IMR-90 (cell line): ENCODE data around the gene L3HYPDH. TPM values are rescaled to one million over a fixed set of nuclear protein-coding genes. Genes with fewer than 3 reads are reported as not detected.

Experiments used
- ATAC-seq: fragments of 200-7000 bp; cut with Tn5 transposase; 2 replicates; pipeline ENCODE4 v1.9.1; 2020; ENCODE audit warnings: low read depth, mild to moderate bottlenecking, moderate library complexity
- BruUV-seq: library from RNA; stranded (reverse); fragments of 400-500 nt; replicated peaks from 2 replicates; lab custom pipeline; 2021; lab: Mats Ljungman, UMichigan
- CTCF ChIA-PET: fragments of 300-600 bp; formaldehyde crosslinking; extraction: SDS; loops from one replicate; lab custom pipeline; 2021; ENCODE audit warnings: antibody characterized with exemption; lab: Yijun Ruan, JAX
- POLR2A ChIA-PET: fragments of 300-600 bp; sonication (Branson Sonifier 250); formaldehyde crosslinking; loops from one replicate; lab custom pipeline; 2022; ENCODE audit warnings: antibody characterized with exemption; ENCODE audit not compliant: unreplicated experiment; lab: Charles Lee
- DNase-seq: peaks from one replicate; pipeline ENCODE4 v3.0.0; 2013
- H2AFZ ChIP-seq: replicated peaks from 2 replicates; pipeline ENCODE3; 2013; ENCODE audit warnings: low read length, mild to moderate bottlenecking; ENCODE audit not compliant: poor library complexity
- H2AK5ac ChIP-seq: 2 replicates; pipeline ENCODE4 v1.6.1; 2013; ENCODE audit warnings: low read depth, low read length, inconsistent platforms
- H2AK9ac ChIP-seq: replicated peaks from 2 replicates; pipeline ENCODE3; 2013; ENCODE audit warnings: mild to moderate bottlenecking, low read depth, low read length, moderate library complexity; ENCODE audit not compliant: poor library complexity
- H2BK120ac ChIP-seq: 2 replicates; pipeline ENCODE4 v1.6.1; 2013; ENCODE audit warnings: low read depth, low read length, inconsistent platforms
- H2BK15ac ChIP-seq: 3 replicates; pipeline ENCODE4 v1.6.1; 2013; ENCODE audit warnings: low read depth, low read length, inconsistent platforms
- H2BK20ac ChIP-seq: 2 replicates; pipeline ENCODE4 v1.6.1; 2013; ENCODE audit warnings: low read depth, mild to moderate bottlenecking, inconsistent platforms, low read length, moderate library complexity
- H2BK5ac ChIP-seq: 2 replicates; pipeline ENCODE4 v1.6.1; 2013; ENCODE audit warnings: mild to moderate bottlenecking, low read depth, low read length, inconsistent platforms; ENCODE audit not compliant: poor library complexity, severe bottlenecking
- H3K14ac ChIP-seq: replicated peaks from 2 replicates; pipeline ENCODE4 v1.6.1; 2013; ENCODE audit warnings: low read depth, low read length, inconsistent platforms
- H3K18ac ChIP-seq: 2 replicates; pipeline ENCODE4 v1.6.1; 2013; ENCODE audit warnings: low read depth, low read length, control low read depth
- H3K23ac ChIP-seq: 2 replicates; pipeline ENCODE4 v1.6.1; 2013; ENCODE audit warnings: low read depth, low read length, inconsistent platforms
- H3K27ac ChIP-seq: 2 replicates; pipeline ENCODE4 v1.5.1; 2013; ENCODE audit warnings: mild to moderate bottlenecking, control low read depth, low read length; ENCODE audit not compliant: insufficient read depth
- H3K27me3 ChIP-seq: 2 replicates; pipeline ENCODE4 v1.6.1; 2013; ENCODE audit warnings: low read length; ENCODE audit not compliant: control insufficient read depth, insufficient read depth
- H3K36me3 ChIP-seq: 2 replicates; pipeline ENCODE4 v1.6.1; 2013; ENCODE audit warnings: low read length, mixed read lengths; ENCODE audit not compliant: control insufficient read depth, insufficient read depth
- H3K4ac ChIP-seq: 2 replicates; pipeline ENCODE4 v1.6.1; 2013; ENCODE audit warnings: low read depth, low read length, inconsistent platforms
- H3K4me1 ChIP-seq: 2 replicates; pipeline ENCODE4 v1.6.1; 2013; ENCODE audit warnings: low read length, mixed read lengths; ENCODE audit not compliant: control insufficient read depth, insufficient read depth
- H3K4me2 ChIP-seq: 2 replicates; pipeline ENCODE4 v1.6.1; 2013; ENCODE audit warnings: low read depth, mild to moderate bottlenecking, control low read depth, low read length, moderate library complexity
- H3K4me3 ChIP-seq: 2 replicates; pipeline ENCODE4 v1.5.1; 2013; ENCODE audit warnings: low read depth, mild to moderate bottlenecking, control low read depth, low read length, moderate library complexity; ENCODE audit not compliant: insufficient read depth
- H3K56ac ChIP-seq: 2 replicates; pipeline ENCODE4 v1.6.1; 2013; ENCODE audit warnings: low read length, inconsistent platforms; ENCODE audit not compliant: insufficient read depth; ENCODE audit errors: extremely low read depth
- H3K79me1 ChIP-seq, 2 experiments: 2 replicates each; pipeline ENCODE4 v1.6.1; 2013; ENCODE audit warnings: low read length in 2 of 2, inconsistent platforms in 1 of 2, low read depth in 1 of 2
- H3K9ac ChIP-seq: 2 replicates; pipeline ENCODE4 v1.6.1; 2013; ENCODE audit warnings: low read depth, low read length, control low read depth
- H3K9me1 ChIP-seq: 2 replicates; pipeline ENCODE4 v1.6.1; 2013; ENCODE audit warnings: low read length, inconsistent platforms; ENCODE audit not compliant: insufficient read depth
- H3K9me3 ChIP-seq: 2 replicates; pipeline ENCODE4 v1.6.1; 2013; ENCODE audit warnings: low read length; ENCODE audit not compliant: control insufficient read depth, insufficient read depth
- H4K20me1 ChIP-seq: 2 replicates; pipeline ENCODE4 v1.6.1; 2013; ENCODE audit warnings: low read length, inconsistent platforms; ENCODE audit not compliant: insufficient read depth
- H4K5ac ChIP-seq: 2 replicates; pipeline ENCODE4 v1.6.1; 2013; ENCODE audit warnings: mild to moderate bottlenecking, low read depth, low read length, control low read depth
- H4K8ac ChIP-seq, 2 experiments: 2 replicates each; pipeline ENCODE4 v1.6.1; 2013; ENCODE audit warnings: low read depth in 2 of 2, low read length in 2 of 2, control low read depth in 1 of 2, inconsistent platforms in 1 of 2
- H4K91ac ChIP-seq: 2 replicates; pipeline ENCODE4 v1.6.1; 2013; ENCODE audit warnings: low read depth, low read length, inconsistent platforms; ENCODE audit not compliant: insufficient read depth
- BHLHE40 ChIP-seq: fragments of 150-350 bp; IDR thresholded peaks from 2 replicates; pipeline ENCODE4 v1.6.1; 2016; ENCODE audit warnings: mild to moderate bottlenecking, low read depth, low read length
- CHD1 ChIP-seq: IDR thresholded peaks from 2 replicates; pipeline ENCODE4 v1.6.1; 2012; ENCODE audit warnings: low read depth, low read length, improper control_type of control experiment
- MAFK ChIP-seq: IDR thresholded peaks from 2 replicates; pipeline ENCODE4 v1.6.1; 2012; ENCODE audit warnings: low read depth, low read length, improper control_type of control experiment
- MXI1 ChIP-seq: IDR thresholded peaks from 2 replicates; pipeline ENCODE4 v1.6.1; 2012; ENCODE audit warnings: low read depth, mild to moderate bottlenecking, low read length, moderate library complexity, borderline replicate concordance
- RAD21 ChIP-seq: IDR thresholded peaks from 2 replicates; pipeline ENCODE4 v1.6.1; 2012; ENCODE audit warnings: low read length, improper control_type of control experiment
- RCOR1 ChIP-seq: IDR thresholded peaks from 2 replicates; pipeline ENCODE4 v1.6.1; 2012; ENCODE audit warnings: mild to moderate bottlenecking, low read length, improper control_type of control experiment; ENCODE audit not compliant: insufficient replicate concordance
- RFX5 ChIP-seq: IDR thresholded peaks from 2 replicates; pipeline ENCODE4 v1.8.0; 2012; ENCODE audit warnings: low read depth, mild to moderate bottlenecking, low read length, moderate library complexity
- WGBS, 2 experiments: methylation state at CpG; one replicate each; pipeline versions ENCODE4 v1.1.5 to v1.1.7; 2013; ENCODE audit warnings: missing lambda C conversion rate in 2 of 2; ENCODE audit not compliant: insufficient read length in 1 of 2; ENCODE audit errors: extremely low coverage in 2 of 2; 5-methylcytosine and 5-hydroxymethylcytosine counted together
- dilution Hi-C: fragments of 300-500 bp; cut with HindIII; formaldehyde crosslinking; loops from one replicate; pipeline ENCODE4 v1.14.3; 2018; ENCODE audit warnings: low sequenced_read_pairs; ENCODE audit not compliant: unreplicated experiment
- in situ Hi-C: fragments of 300-500 bp; cut with MboI; formaldehyde crosslinking; loops from 3 replicates; pipeline ENCODE4 v1.14.3; 2019; ENCODE audit warnings: low sequenced_read_pairs, inconsistent platforms, mixed read lengths
- intact Hi-C: fragments of 100-400 bp; cut with micrococcal nuclease; formaldehyde crosslinking; loops from 2 replicates; pipeline ENCODE4 v1.10.0; 2022
- polyA plus RNA-seq, 3 experiments: library from polyadenylated mRNA; depleted of rRNA; stranded (reverse); fragments of >200 nt; gene quantifications; 2 replicates each; pipeline ENCODE4 v1.2.3, GENCODE V29; 2012; ENCODE audit warnings: low replicate concordance in 1 of 3
- total RNA-seq: library from RNA; depleted of rRNA; stranded (reverse); fragments of >200 nt; gene quantifications from 2 replicates; pipeline ENCODE4 v1.2.3, GENCODE V29; 2012
- TF ChIP-seq, protein P1 (sequence below): conservative IDR thresholded peaks from 2 replicates; pipeline ENCODE4 v1.5.1; 2012; ENCODE audit warnings: mild to moderate bottlenecking, low read depth, low read length, improper control_type of control experiment

The L3HYPDH gene
- total and polyA plus RNA-seq, 2 of the 4 experiments (the other 2 are of a cell fraction): 40.9 to 49.1 TPM

DNA sequence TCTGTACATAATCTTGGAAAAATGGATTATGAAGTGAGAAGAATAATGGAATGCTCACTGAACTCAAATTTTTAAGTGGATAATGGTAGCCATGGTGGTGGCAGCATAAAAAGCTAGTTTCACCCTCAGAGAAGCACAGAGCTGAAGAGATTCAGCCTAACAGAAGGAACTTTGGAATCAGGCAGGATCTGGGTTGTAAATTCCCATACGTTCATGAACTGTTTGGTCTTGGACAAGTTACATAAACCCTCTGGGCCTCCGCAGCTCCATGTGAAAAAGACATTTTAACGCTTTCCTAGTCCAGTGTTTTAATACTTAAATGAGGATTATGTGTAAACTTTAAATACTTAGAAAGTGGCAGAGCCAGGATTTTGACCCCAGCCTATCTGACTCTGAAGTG is 26.8 kb upstream of the L3HYPDH start:
- Histone ChIP-seq H3K9ac (no peak overlapping the region), H4K91ac (no peak overlapping the region), H3K4me3 (no peak overlapping the region), H3K23ac (no peak overlapping the region), H3K9me1 (0 out of 2 replicates have a peak, but pooled peaks cover 2% of the 10 kb centered on the region), H3K79me1 (no peaks in the 10 kb centered on the region), H2BK5ac (no peak overlapping the region), H4K5ac (no peak overlapping the region), H2AK9ac (no peak overlapping the region), H4K20me1 (no peaks in the 10 kb centered on the region), H2AFZ (no peak overlapping the region), H3K27ac (no peak overlapping the region), H3K4ac (no peak overlapping the region), H2BK15ac (no peak overlapping the region), H3K4me2 (no peak overlapping the region), H2AK5ac (no peak overlapping the region), H2BK120ac (no peak overlapping the region), H3K56ac (no peak overlapping the region), H3K14ac (no peak overlapping the region), H3K9me3 (no peaks in the 10 kb centered on the region), H2BK20ac (no peak overlapping the region), H3K27me3 (no peaks in the 10 kb centered on the region), H3K36me3 (no peaks in the 10 kb centered on the region), H3K18ac (no peak overlapping the region), H3K4me1 (no peaks in the 10 kb centered on the region), H4K8ac (no peak overlapping the region)
- POLR2A ChIA-PET: no interaction called here
- ATAC-seq (no peak), DNase-seq (no peak)
- WGBS, 2 experiments: no CpG with 5 or more reads among the region's 3 CpGs
- in situ Hi-C loops (no loop called here), dilution Hi-C loops (no loop called here), intact Hi-C loops (no loop called here)
- no peak for TF ChIP-seq RFX5
- no peak for TF ChIP-seq BHLHE40
- TF ChIP-seq RCOR1: no peak
- no peak for TF ChIP-seq MXI1
- TF ChIP-seq CHD1: no peak
- TF ChIP-seq RAD21: no peak
- no peak for TF ChIP-seq MAFK
- TF ChIP-seq, protein P1, sequence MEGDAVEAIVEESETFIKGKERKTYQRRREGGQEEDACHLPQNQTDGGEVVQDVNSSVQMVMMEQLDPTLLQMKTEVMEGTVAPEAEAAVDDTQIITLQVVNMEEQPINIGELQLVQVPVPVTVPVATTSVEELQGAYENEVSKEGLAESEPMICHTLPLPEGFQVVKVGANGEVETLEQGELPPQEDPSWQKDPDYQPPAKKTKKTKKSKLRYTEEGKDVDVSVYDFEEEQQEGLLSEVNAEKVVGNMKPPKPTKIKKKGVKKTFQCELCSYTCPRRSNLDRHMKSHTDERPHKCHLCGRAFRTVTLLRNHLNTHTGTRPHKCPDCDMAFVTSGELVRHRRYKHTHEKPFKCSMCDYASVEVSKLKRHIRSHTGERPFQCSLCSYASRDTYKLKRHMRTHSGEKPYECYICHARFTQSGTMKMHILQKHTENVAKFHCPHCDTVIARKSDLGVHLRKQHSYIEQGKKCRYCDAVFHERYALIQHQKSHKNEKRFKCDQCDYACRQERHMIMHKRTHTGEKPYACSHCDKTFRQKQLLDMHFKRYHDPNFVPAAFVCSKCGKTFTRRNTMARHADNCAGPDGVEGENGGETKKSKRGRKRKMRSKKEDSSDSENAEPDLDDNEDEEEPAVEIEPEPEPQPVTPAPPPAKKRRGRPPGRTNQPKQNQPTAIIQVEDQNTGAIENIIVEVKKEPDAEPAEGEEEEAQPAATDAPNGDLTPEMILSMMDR: no peak
- BruUV-seq: no TSS peak
- CTCF ChIA-PET: interaction anchor here (1.7 kb wide), 1 partner anchor 14 kb away, joined by 4 read pairs; no protein-coding TSS in a partner anchor
